GM19238 (cell line): Measurements from ENCODE around the gene TRIM10.
"Not testable (repeated sequence)": the region's sequence is repeated elsewhere in the genome, so short reads cannot be mapped to it uniquely, and the experiment has no call there.

Experiments used
- DNase-seq: peaks from one replicate; pipeline ENCODE4 v3.0.0; 2011; ENCODE audit warnings: low spot score; ENCODE audit not compliant: insufficient read length

The TRIM10 gene

DNA sequence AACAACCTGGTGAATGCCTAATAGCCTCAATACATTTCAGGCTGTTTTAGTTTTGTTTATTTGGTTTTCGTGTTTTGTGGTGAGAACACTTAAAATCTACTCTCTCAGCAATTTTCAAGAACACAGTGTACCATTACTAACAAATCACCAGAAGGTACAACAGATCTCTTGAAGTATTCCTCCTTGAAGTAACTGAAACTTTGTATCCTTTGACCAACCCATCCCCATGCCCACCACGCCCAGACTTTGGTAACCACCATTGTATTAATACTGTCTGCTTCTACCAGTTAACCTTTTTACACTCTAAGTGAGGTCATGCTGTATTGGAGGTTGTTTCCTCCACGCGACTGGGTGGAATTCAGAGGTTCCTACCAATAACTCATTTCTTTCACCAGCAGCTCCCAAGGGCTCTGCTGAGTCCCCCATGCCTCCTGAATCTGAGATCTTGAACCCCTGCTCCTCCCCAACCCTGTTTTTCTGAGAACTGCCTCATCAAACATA is 30.8 kb downstream of the TRIM10 start:
- no peak for DNase-seq

DNA sequence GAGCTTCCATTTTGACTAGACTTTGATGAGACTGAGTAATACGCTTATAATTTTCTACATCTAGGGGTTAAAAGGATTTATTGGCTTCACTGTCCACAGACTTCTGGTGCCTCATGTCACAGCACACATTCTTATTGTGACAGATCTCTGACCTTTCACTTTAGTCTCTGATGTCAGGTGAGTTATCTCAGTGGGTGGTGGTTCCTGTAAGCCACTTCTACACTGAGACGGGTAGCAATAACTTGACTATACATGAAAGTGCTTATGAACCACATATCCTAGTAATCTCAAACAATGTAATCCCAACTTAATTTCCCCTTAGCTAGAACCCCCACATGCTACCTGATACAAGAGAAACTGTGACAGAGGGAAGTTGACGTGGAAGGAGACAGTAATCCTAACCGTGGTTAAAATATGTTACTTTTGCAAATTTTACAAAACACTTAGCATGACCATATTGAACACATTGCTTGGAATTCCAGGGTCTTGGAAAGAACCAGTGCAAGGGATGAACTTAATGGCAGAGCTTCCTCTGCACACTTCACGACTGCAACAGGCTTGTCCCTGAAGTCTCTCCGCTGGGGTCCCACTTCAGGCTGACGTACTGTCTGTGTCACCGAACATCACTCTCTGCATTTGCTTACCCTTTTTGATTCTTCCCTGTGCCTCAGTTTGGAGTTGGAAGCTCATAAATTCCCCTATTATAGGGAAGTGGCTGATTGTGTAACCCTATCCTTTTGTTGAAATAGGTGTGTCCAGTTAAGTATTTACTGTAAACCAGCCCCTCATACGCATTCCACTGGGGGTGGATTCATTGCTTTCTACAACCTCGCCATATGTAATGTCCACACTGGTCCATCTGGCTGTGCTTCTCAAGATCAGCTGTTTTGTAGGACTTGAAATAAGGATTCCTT is 31.5 kb downstream of the TRIM10 start:
- DNase-seq = no peak

DNA sequence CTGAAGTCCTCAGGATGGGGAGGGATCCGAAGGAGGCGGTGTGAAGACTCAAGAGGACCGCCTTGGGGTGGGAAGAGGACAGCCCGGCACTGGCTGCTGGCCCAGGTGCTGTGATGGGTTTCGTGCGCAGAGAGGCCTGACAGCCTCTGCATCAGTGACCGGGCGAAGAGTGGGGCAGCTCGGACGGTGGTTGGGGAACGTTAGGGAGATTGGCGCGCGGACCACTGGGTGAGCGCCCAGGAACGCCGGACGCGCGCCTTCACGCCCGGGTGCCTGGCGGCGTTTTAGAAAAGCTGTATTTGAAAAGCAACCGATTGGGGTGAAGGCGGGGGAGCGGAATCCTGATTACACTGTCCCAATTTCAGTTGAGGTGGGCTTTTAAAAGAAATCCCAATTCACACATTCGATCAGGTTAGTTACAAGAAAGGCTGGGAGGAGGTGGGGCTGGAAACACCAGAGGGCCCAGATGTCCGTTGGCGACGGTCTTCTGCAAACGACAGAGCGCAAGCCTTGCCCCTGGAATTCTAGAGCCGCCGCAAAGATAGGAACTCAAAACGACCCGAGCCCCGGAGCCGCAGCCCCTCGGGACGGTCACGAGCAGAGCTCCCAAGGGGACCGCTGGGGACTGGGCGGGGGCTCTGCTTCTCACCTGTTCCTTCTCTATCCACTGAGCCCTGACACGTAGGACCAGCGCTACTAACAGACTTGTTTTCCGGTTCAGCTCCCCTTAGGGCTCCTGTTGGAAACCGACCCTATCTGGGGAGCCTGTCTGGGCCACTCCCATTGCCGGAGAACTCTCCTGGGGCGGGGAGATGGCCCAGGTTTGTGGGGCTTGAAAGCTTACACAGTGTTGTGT is 33.5 kb downstream of the TRIM10 start:
- no peak for DNase-seq

DNA sequence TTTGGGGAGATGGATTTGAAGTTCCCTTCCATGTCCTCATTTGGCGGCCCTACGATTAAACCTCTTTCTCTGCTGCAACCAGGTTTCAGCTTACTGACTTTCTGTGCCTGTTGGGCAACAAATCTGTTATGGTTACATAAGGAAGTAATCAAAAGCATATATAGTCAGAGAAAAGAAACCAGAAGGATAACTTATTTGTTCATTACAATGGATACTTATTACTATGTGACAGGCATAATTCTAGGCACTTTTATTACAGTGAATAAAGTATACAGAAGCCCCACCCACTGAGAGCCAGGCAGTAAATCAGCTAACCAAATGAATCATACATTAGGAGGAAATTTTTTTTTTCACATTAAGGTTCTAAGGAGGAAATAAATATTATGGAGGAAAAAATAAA is 38.5 kb downstream of the TRIM10 start:
- no peak for DNase-seq

DNA sequence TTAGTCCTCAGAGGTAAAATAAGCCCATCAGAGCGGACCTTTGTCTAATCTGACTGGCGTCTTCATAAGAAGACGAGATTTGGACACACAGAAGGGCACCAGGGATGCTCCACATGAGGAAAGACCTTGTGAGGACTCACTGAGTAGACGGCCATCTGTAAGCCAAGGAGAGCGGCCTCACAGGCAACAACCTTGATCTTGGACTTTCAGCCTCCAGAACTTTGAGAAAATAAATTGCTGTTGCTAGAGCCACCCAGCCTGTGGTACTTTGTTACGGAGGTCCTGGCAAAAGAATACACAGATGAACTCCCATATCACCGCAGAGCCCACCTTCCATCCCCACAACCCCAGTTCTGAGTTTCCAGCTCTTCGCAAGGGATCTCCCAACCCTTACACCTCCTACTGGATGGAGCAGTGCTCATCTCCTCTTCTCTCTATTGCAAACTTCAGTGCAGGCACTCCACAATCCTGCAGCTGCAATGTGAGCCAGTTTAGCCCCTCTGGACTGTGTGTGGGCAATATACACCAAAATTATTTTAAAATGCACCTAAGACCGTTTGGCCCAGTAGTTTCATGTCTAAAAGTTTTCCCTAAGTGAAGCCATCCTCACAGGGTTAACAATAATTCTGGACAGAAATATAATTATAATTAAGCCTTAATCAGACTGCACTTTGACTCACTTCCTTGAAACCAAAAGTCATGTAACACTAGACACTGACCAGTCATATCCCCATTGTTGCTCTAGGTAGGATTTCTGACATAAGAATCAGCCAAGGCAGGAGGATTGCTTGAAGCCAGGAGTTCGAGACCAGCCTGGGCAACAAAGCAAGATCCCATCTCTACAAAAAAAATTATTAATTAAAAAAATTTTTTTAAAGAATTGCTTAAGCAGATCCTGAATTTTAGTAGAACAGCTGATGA is 39.3 kb downstream of the TRIM10 start:
- no peak for DNase-seq

DNA sequence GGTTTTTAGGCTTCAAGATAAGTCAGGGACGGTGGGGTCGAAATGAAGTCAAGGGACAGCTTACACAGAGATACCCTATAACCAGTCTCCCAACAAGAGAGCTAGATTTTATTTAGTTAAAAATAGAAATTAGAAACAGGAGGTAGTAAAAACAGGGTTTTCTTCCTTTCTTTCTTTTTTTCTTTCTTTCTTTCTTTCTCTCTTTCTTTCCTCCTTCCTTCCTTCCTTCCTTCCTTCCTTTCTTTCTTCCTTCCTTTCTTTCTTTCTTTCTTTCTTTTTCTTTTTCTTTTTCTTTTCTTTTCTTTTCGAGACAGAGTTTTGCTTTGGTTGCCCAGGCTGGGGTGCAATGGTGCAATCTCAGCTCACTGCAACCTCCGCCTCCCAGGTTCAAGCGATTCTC is 42.3 kb downstream of the TRIM10 start:
- not testable (repeated sequence) for DNase-seq

DNA sequence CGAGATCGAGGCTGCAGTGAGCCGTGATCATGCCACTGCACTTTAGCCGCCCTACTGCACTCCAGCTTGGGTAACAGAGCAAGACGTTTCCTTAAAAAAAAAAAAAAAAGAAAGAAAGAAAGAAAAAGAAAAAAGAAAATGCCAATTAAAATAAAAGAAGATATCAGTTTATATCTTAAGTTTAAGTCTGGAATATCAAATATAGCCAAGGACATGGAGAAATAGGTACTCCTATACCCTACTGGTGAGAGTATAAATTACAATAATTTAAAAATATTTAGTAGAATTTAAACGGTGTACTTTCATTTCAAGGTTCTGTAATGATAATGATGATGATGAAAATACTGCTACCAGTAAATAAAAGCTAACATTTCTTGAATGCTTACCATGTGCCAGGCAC is 44.3 kb downstream of the TRIM10 start:
- no peak for DNase-seq

DNA sequence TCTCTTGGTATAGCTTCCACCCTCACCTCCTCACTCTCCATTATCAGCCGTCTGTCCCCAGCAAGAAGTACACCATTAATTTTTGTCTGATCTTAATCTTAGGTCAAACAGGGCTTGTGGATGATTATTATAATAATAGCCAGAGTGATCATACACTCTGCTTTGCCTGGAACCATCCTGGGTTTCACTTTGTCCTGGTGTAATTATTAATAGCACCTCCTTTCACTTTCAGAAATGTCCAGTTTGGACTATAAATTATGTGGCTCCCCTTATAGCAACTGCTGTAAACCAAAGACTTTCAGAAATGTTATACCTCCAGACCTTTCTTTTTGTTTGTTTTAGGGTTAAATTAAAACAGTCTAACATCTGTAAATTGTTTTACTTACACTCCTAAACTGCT is 47.2 kb downstream of the TRIM10 start:
- no peak for DNase-seq

DNA sequence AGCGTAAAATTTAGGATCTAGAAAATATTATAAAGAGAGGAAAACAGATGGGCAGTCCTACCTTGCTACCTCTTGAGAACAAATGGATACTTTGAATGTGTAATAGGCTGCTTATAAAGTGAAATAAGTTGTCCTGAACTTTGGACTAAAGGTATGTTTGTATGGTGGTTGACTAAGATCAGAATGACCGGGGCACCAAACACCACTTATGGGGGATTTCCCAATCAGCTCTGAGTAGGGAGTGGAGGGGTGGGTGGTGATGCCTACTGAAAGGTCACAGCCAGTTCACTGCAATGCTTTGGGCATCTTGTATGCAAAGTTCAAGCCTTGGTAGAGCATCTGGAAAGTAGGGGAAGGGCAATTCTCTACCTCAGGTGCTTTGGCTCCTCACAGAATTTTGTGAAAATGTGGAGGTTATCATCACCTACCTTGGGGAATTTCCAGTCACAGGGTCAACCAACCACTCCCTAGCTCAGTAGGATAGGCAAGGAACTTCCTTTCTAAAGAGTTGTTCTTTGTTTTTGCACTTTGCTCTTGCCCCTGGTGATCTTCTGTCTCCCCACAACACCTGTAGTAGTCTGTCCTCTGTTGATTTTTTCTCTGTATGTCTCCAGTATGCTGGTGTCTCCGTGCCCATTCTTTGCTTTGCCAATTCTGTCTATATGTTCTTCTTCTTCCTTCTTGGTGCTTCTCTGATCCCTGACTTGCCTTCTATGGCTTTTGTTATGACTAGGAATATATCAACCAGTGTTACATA is 47.8 kb downstream of the TRIM10 start, which contains the start of gene TRIM31:
Gene TRIM31 (minus strand): TSS at position 88 of the 757 bp plus-strand sequence. CDS start 285 bp downstream, outside the sequence.
- DNase-seq = no peak

DNA sequence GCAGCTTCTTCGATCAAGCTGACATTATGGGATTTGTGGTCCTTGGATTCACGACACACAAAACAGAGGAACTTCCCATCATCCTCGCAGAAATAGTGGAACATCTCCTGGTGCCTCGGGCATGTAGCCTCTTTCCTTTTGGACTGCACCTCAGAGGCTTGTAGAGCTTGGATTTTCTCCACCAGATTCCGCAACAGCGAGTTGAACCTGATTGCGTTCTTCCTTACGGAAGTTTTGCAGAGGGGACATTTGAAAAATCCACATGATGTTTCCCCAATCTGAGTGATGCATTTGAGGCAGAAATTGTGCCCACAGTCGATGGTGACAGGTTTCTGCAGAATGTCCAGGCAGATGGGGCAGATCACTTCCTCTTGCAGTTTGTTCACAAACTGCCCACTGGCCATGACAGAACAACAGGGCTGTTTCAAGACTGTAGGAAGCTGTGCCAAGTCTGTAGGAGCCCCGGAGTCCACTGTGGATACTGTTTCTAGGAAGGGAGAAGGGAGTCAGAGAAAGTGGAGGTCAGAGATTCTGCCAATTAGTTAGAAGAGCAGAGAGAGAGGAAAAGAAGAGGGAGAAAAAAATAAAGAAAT is 48.5 kb downstream of the TRIM10 start:
- no peak for DNase-seq

DNA sequence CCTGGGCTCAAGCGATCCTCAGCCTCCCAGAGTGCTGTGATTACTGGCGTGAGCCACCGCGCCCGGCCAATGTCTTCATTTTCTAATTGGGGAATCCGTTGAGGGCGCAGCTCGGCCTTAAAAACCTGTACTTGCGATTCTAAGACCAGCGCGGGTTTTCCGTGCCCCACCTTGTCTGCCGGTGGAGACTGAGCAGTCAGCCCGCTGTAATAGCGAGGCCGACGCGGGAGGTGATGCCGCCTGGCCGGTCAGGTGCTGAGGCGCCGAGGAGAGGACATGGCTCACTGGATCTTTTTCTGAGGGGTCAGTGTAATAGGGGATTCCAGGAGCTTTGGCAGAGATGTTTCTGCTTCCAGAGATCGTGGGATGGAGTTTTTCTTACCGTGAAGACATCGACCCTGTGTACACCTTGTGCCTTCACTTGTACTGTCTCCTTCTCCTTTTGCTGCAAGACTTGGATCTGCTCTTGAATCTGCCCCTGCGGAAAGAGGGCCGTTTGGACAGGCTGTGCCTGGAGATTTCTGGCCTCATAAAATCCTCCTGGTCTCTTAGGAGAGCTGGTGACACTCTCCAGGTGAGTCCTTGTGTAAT is 49.6 kb downstream of the TRIM10 start:
- DNase-seq = no peak

DNA sequence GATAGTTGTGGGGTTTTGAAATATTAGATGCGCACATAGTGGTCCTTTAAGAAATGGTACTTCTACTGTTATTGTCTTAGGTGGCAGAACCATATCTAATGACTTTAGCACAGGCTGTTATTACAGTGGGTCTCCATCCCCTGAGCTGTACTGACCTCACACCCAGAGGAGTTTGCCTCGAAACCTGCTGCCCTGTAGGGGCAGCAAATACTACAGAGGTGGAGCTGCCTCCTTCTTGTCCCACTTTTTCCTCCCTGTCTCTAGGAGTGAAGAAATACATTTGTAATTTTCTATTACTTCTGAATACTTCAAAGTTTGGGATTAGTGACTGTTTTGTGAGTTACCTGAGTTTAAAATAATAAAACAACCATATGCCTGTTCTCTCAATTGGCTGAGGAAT is 56.4 kb downstream of the TRIM10 start:
- DNase-seq = no peak

DNA sequence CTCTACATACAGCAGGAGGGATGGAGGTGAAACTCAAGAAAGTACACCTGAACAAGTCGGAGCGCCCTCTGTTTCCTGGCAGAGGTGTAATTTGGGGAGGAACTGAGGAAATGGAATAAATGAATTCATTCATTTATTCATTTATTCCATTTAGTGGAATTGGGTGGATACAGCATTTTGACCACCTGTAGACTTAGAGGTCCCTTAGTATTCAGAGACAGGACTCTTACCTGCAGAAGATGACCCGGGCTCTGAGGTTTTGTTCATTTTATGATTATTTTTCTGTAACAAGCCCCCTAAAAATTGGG is 57.2 kb downstream of the TRIM10 start:
- DNase-seq = no peak

DNA sequence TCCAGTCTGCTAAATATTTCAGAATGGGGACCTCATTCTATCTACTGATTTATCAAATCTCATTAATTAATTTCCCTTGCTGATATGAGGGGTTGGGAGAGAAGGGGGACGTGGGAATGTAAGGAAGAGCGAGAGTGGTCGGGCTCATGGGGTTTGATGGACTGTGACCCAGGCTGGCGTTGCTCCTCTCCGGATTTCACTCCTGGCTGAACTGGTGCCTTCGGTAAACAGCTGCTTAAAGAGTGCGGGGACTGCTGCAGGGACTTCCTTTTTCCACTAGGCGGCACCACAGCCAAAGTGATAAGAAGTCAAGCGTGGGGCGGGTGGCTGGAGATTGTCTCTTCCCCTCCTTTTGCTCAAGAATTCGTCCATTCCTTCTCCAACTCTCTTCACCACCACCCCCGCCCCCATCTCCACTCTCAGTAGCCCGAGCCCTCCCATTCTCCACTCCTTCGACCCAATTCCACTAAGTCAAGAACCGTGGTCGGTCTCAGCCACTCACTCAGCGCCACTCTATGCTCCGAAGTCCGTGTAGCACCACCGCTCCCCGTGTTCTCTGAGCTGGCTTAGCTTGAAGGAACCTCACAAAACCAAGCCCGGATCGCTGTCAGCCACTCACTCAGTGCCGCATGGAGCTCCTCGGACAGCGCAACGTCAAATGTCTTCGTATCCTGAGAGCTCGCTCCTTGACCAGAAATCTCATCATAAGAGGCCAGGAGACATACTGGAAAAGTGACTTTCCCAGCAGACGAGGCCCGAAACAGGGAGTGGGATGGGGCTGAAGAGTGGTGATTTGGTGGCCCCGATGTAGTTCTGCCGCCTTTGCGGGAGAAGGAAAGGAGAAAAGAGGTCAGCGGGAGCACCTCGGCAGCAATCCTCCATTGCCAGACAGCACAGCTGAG is 57.8 kb downstream of the TRIM10 start:
- DNase-seq = peak; percentile 75

DNA sequence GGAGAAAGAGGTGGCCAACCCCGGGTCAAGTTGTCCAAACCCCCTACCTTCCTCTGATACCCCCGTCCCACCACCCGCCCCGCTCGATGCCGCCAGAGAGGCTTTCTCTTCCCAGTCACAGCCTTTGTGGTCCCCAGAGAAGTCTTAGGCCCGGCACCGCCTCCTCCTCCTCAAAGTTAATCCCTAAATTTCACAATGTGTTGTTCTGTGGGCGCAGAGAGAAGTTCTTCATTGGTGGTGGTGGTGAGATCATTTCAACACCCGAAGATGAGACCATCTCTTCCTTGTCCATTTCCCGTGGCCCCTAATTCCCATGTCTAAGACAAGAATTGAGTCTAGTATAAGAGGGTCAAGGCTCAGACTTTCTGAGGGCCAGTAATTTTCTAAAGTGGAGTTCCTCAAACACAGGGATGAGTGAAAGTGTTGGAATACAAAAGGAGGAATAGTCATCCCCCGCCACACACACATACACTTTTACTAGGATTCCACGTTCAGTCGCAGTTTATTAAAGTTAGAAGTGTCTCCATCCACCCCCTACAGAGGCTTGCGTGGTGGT is 58.5 kb downstream of the TRIM10 start:
- no peak for DNase-seq
